Hippocampal formation (tissue), 2 donors: ENCODE measurements around the gene HOXB9.
A peak's percentile ranks its signal among the peaks of the same experiment; 100 is the strongest.

ENCODE experiments used
- DNase-seq, 2 donors: peaks; one replicate each; lab custom pipeline; 2025; lab: John Stamatoyannopoulos, UW

Gene HOXB9

GRCh38 chr17:48626245-48627117 is at the start of gene HOXB9:
TSS of gene HOXB9 (minus strand) at chr17:48626358. CDS start at chr17:48626269, 89 bp downstream.
- DNase-seq, result no peak

DNA sequence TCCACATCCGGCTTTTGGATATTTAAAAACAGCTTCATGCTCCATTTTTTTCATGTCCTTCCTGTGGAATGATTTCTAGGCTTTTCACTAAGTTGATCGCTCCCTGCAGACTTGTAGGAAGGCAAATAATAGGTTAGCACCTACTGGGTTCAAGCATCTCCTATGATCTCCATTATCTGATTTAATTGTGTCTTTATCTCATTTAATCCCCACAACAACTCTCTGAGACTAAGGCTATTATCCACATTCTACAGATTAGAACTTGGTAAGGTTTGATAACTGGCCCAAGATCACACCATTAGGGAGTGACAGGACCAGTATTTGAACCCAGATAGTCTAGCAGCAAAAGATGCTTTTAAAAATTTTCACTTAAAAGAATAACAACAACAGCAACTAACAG is 46.2 kb upstream of the HOXB9 start:
- no peak for DNase-seq

DNA sequence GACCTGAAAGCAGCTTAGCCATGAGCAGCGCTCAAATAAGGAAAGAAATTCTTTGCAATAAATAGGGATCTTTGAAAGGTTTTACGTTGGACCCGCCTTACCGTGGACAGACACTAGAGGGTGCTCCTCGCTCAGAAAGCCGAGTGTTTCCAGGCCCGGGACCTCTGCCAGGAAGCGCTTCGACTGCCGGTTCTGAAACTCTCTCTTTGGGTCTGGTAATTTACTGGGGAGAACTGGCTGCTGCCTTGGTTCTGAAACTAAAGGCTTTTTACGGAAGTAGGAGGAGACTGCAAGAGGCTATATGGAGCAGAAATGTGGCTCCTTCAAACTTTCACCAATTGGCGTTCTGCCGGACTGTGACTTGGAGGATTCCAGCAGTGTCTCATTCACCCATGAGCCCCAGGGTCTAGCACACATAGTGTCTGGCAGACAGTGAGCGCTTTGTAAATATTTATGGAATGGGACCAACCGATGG is 45.6 kb upstream of the HOXB9 start:
- DNase-seq, result peak; percentile 72 to 76

- no peak for DNase-seq
Observed at GRCh38 chr17:48663134-48663924, 37.2 kb upstream of the HOXB9 start.

GRCh38 chr17:48655913-48656312 is 29.8 kb upstream of the HOXB9 start:
- DNase-seq, result no peak

DNA sequence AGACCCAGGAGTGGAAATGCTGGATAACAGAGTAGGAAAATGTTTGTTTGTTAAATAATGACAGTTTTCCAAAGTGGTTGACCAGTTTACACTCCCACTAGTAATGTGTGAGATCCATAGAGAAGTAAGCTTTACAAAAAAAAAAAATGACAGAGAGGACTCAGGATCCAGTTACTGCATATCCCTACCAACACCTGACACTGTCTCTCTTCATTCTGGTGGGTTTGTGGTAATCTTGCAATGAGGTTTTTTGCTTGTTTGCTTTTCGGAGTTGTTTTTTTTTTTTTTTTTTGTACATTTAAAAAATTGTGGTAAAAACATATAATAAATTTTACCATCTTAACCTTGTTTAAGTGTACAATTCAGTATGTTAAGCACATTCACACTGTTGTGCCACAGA is 23.6 kb upstream of the HOXB9 start:
- no peak for DNase-seq

DNA sequence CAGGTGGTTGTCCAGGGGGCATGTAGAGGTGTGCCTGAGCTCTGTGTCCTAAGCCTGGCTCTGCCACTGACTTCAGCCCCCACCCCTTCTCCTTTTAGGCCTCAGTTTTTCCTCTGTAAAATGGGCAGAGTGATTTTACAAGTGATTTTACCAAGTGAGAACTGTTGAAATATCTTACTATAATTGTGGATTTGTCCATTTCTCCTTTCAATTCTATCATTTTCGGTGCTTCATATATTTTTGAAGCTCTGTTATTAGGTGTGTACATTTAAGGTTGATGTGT is 21.7 kb upstream of the HOXB9 start:
- no peak for DNase-seq

DNA sequence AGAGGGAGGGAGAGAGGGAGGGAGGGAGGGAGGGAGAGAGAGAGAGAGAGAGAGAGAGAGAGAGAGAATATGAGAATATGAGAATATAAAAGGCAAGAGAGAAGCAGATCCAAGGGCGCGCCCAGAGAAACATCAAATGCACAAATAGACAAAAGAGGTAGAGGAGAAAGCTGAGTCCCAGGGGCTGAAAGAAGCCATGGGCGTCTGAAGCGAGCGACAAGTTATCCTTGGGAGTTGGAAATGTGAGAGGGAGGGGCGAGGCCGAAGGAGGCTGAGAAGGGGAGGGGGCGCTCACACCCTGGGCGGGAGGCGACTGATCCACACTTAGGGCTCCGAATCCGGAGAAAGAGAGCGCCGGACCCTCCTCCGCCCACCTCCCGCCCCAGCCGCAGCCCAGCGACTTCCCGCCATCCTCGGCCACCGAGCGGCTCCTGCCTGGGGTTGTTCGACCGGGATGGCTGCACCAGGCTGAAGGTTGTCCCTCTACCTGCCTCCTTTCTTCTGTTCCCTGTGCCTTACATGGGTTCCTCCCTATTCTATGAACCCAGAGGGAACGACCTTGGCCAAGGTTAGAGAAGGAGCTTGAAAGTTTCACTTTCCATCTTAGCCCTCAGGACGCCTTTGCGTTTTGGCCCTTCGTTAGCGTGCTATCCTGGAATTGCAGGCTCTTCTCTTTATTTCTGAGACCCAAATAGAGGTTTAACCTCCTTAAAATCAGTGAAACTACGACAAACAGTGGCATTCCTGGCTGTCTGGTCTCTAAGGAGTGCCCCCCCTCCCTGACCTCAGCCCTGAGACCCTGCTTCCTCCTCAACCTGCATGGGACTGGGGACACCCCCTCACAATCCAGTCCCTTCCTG is 21.2 kb upstream of the HOXB9 start:
- DNase-seq, result no peak

DNA sequence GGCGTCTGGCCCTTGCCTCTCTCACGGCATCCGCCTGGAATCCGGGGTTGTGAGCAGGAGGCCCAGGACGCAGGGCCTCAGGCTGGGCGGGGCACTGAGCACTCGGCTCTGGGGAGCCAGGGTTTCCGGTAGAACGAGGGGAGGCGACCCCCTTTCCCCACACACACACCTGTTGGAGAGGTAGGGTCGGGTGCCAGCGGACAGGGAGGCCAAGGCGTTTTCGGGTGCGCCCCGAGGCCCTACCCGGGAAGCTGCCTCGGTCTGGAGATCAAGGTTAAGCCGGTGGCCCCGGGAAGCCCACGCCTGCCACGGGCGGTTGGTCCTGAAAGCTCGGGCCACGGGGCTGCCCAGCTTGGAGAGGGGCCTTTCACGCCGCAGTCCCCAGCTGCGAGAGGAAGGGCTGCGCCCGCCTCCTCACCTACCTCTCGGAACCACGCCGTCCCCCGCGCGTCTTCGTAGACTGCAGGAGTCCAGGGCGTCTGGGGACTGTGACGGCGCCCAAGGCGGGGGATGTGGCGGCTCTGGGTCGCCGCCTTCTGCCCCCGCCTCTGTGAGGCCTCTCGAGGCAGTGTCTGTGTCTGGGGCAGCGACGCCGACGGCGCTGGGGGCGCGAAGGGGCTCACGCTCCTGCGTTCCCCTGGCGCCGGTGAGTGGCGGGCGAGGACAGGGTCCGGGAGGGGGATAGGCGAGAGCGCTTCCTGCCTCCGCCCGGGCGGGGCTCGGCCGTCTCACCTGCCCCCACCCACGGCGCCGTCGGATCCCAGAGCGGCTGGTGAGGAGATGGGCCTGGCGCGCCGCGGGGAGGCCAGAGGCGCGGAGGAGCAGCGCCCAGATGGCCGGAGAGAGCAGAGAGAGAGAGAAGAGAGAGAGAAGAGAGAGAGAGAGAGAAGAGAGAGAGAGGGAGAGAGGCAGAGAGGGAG is 20.3 kb upstream of the HOXB9 start:
- no peak for DNase-seq

DNA sequence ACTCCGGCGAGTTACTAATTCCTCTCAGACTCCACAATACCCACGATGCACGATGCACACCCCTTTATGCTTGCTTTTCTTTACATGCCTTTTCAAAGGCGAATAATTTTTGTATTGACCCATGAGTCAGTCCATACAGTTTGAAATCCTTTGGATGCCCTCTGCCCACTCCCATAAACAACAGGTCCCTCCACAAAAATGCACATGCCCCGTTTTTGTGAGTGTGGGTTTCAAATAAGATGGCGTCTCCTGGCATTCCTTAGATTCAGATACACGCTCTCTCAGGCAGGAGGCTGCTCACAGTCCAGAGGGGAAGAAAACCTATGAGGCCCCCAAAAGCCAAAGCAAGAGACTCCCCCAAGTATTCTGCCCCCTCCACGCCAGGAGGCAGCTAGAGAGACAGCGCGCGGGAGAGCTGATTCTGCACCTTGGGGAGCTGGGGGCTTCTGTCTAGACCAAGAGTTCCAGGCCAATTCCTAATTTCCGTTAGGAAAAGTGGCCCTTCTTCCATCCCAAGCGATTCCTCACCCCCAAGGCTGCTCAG is 19.6 kb upstream of the HOXB9 start:
- DNase-seq, result no peak

- DNase-seq, result no peak
Observed at GRCh38 chr17:48644910-48645557, 18.9 kb upstream of the HOXB9 start.

- no peak for DNase-seq
Observed at GRCh38 chr17:48644159-48644558, 18.0 kb upstream of the HOXB9 start.

GRCh38 chr17:48643697-48644012 is 17.5 kb upstream of the HOXB9 start:
- no peak for DNase-seq

DNA sequence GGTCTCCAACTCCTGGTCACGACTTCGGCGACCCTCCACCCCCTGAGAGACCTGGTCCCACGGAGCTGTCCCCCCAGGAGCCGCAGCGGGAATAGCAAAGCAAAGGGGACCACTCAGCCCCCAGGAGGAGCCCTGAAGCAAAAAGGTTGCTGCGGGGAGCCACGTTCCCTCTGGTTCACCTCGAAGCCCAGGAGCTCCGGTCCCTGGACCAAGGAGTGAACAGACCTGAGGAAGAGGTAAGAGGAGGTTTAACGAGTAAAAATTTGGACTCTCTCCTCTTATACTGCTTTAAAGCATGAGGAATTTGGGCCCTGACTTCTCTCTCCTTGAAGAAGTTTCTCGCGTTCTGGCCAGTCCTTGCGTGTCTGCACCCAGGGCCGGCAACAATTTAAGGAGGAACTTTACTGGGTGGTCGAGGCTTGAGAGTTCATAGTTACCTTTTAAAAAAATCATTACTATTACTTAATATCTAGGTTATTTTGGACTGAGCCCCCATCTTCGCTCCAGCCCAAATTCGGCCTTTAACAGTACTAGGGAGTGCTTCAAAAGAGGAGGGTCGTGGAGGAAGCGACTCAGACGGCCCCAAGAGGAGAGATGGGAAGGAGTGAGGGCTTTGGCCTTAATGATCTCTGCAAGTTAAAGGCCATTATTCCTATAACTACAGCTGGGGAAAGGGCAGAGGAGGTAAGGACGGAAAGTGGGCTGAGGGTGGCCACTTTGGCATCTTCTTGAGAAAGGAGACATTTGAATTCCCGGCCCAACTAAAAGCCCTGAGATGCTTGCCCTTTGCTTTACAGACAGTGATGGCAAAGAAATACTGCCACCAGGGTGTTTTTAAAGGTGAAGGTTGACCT is 16.9 kb upstream of the HOXB9 start:
- DNase-seq, result no peak

DNA sequence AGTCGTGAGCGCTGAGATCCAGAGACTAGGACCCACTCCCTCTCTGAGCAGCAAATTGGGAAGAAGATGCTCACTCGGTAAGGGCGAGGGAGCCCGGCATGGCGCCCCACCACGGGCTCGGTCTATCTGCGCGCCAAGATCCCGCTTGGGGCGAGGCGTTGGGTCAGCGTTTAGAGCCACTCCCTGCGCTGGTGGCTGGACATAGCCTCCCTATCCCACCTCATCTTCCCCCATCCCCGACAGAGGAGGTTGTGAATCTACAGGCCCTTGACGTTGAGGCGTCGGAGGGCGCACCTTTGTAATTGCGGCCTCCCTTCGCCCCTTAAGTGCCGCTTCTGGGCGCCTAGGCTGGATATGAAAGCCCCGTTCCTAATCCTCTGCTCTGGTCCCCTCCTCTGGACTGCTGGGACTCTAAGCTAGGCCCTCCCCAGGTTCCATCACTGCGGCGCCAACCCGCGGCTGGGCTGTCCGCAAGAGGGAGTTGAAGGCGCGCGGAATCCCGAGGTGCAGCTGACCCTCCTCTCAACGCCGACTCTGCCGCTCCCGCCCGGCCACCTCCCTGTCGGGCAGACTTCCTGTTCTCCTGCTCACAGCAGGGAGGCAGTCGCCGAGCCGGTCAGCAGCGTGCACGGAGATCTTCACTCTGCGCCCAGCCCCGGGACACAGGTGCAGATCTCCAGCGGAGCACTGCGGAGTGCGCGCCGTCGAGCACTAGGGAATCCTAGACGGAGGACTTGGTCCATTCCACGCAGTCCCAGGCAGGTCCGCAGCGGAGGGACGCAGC is 16.1 kb upstream of the HOXB9 start:
- no peak for DNase-seq

DNA sequence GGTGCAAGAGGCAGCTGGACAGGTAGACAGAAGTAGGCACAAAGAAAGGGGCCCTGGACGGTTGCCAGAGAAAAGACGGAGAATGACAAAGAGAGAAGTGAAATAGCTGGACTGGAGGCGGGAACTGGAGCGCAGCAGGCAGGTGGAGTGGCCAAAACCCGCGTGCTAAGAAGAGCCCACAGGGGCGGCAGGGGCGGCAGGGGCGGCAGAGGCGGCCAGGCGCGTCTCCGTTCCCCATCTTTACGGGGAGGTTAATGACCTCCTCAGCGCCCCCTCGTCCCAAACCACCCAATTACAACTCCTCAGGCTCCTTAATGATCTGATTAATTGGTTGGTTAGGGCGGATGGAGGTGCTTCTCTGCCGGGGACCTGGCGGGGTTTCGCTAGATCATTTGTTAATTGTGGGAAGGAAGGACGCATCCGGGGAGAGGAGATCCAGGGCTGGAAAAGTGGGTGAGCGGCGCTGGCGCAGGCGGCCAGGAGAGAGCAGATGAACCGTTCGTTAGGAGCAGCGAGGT is 15.4 kb upstream of the HOXB9 start:
- no peak for DNase-seq

- DNase-seq, result no peak
Observed at GRCh38 chr17:48640858-48641180, 14.7 kb upstream of the HOXB9 start.

- no peak for DNase-seq
Observed at GRCh38 chr17:48639982-48640857, 14.1 kb upstream of the HOXB9 start.
